Stimulated activated CD8-positive, alpha-beta memory T cell treated with anti-CD3 and anti-CD28 coated beads, Interleukin-4, amount 100 ng/mL, for 24 hours (primary cell): ENCODE results near the gene UBE2J2.

Experiments used
- DNase-seq: peaks from one replicate; pipeline ENCODE4 v3.0.0-alpha.2; 2020; ENCODE audit warnings: low read depth

UBE2J2 gene

DNA sequence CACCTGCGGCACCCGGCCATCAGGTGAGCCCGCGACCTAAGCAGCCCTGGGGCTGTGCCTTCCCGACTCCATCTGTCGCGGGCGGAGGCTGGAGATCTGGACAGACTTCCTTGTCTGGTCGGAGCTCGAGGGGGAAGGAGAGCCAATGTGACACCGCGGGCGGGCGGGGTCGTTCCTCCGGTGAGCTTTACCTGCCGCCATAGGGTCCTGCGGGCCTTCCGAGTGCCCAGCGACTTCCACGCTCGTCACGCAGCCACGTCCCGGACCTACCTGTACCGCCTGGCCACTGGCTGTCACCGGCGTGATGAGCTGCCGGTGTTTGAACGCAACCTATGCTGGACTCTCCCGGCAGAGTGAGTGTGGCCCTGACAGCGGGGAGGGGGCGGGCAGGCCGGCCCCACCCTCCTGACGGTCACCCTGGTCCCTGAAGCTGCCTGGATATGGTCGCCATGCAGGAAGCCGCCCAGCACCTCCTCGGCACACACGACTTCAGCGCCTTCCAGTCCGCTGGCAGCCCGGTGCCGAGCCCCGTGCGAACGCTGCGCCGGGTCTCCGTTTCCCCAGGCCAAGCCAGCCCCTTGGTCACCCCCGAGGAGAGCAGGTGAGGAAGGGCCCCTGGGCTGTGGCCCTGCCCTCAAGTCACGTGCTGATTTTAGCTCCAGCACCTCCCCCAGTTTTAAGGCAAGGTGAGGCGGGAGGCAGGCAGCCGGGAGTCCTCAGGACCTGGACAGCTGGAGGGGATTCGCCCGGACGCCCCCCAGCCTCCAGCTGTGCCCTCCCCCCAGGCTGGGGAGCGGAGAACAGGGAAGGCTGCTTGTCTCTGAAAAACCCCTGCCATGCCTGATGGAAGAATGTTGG, 35.8 kb upstream of the UBE2J2 start:
- no peak for DNase-seq

DNA sequence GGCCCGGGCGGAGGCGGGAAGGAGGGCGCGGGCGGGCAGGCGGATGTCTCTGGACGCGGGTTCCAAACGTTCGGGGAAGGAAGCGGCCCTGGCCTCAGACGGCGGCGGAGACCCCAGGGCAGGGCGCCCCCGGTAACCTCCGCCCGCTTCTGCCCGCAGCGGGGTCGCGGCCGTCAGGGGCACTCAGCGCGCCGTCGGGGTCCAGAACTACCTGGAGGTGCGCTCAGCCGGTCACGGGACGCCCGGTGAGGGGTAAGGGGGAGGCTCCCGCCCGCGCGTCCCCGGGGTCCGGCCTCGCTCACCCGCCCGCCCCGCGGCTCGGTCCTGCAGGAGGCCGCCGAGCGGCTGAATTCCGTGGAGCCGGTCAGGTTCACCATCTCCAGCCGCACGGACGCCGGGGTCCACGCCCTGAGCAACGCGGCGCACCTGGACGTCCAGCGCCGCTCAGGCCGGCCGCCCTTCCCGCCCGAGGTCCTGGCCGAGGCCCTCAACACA, 35.1 kb upstream of the UBE2J2 start:
- no peak for DNase-seq

DNA sequence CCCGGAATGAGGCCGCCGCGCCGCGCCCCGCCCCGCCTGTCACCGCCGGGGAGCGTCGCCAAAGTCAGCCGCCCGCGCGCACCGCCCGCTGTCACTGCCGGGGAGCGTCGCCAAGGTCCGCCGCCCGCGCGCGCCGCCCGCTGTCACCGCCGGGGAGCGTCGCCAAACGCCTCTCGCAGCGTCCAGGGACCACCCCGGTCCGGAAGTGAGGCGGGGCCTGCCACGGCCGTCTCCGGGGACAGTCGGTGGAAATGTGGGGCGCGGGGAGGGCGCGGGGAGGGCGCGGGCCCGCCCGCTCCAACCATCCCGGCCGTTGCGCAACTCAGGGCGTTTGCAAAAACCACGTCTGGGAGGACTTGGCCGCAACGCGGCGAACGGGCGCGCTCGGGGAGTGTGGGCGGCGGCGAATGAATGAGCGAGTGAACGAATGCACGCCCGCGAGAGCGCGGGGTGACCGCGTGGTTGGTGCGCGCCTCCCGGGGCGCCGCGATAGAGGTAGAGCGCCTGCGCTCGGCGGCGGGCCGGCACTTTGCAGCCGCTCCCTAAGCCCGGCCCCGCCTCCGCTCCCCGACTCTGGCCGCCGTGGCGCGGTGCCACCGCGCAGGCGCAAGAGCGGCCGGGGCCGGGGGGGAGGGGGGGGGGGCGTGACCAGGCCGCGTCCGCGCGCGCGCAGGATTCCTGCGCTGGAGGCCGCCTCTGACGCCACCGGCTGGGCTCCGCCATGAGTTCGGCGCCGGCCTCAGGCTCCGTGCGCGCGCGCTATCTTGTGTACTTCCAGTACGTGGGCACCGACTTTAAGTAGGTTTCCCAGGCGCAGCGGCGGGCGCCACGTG, 34.5 kb upstream of the UBE2J2 start, which contains the start of the genes ACAP3 and PUSL1:
ACAP3 (minus strand) TSS at position 8 of the 833 bp plus-strand sequence. CDS start 115 bp downstream, outside the sequence.
PUSL1 (plus strand) TSS at position 675 of the 833 bp plus-strand sequence; CDS start at position 722, 47 bp downstream.
- peak; percentile 81 for DNase-seq

DNA sequence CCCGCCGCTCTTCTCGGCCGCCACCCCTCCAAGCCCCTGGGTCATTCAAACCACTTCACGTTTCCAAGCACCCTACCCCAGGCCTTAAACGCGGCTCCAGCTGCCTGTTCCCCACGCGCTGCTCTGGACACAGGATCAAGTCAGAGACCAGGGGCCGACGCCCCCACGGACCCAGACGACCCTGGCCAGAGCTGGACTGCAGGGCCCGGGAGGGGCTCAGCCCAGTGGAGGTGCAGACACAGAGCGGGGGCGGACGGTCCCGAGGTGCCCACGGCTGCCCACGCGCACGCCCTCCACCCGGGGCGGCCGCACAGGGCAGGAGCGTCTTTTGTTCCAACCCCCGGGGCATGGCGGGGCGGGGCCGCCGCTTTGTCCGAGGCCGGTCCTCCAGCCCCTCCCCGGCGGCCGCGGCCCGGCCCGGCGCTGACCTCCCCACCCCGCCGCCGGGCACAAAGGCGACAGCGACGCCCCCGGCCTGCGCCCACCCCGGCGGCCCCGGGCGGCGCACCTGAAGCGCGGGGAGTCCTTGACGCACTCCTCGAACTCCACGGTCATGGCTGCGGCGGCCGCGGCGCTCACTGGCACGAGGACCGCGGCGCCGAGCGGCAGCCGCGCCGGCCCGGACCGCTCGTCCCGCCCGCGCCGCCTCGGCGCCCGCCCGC, 33.7 kb upstream of the UBE2J2 start:
- no peak for DNase-seq

DNA sequence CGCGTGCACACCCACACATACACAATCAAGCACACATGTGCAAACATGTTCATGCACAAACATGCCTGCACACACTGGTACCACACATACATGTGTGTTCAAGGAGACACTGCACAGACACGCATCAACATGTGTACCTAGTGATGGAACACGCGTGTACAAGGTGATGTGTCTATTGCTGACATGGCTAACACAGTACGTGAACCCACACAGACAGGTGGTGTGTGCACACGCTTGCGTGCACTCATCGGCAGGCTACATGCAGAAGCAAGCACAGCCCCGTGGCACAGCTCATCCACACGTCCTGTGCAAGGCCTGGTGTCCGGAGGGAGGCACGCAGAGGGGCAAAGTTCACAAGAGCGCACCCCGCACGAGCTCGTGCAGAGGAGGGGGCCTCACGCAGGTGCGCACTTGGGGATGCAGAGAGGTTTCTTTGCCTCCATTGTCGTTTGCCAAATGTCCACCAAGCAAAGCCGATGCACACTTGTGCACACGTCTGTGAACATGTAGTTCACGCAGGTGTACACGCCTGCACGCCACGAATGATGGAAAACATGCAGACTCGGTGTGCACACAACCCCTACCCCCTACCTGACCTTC, 33.1 kb upstream of the UBE2J2 start:
- no peak for DNase-seq

DNA sequence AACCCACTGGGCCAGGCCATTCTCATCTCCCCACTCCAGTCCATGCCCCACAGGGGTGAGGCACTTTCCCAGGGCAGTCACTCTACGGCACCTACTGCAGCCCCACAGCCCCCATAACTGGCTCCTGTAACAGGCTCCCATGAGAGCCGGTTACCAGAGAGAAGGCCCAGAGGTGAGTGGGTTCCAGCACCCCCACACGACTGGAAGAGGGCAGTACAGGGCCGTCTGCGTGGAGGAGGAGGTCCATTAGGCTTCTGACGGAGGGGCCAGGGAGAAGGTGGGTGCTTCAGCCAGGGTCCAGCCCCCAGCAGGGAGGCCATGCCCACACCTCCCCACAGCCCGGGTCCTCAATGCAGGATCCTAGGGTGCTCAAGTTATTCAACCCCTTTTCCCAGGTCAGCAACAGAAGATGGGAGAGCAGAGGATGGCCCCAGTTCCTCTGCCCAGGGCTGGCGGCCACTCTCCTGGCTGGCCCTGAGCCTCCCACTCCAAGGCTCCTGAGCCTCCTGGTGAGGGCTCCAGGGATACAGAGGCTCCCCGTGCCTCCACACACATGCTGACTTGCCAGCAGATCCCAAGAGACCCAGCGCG, 32.5 kb upstream of the UBE2J2 start:
- DNase-seq: no peak

DNA sequence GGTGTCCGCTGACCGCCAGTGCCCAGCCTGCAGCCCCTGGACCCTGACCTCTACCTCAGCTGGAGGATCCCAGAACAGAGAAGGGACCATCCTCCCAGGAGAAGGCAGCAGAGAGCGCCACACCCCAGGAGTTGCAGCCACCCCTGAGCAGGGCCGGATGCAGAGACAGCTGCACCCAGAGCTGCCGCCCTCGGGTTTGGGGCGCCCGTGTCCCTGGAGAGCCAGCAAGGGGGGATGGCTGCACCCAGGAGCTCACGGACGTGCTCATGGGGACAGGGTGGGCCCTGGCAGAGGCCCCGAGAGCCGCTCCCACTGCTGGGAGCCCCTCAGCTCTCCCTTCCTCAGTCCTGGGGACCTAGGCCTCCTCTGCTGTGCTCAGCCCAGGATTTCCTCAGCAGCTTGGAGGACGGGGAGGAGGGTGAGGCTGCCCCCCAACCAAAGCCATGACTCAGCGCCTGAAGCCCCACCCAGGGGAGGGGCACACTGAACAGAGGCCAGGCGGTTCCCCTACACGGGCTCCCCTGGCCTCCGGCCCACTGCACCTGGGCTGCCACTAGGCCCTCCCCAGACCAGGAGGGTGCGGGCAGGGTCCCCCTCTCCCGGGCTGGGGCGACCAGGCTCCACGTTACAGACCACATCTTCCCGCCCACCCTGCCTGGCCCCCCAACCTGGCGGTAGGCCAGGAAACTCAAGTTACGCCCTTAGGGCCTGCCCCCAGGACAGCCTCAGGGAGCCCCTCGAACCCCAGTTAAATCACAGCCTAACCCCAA, 31.8 kb upstream of the UBE2J2 start:
- DNase-seq: peak; percentile 66

DNA sequence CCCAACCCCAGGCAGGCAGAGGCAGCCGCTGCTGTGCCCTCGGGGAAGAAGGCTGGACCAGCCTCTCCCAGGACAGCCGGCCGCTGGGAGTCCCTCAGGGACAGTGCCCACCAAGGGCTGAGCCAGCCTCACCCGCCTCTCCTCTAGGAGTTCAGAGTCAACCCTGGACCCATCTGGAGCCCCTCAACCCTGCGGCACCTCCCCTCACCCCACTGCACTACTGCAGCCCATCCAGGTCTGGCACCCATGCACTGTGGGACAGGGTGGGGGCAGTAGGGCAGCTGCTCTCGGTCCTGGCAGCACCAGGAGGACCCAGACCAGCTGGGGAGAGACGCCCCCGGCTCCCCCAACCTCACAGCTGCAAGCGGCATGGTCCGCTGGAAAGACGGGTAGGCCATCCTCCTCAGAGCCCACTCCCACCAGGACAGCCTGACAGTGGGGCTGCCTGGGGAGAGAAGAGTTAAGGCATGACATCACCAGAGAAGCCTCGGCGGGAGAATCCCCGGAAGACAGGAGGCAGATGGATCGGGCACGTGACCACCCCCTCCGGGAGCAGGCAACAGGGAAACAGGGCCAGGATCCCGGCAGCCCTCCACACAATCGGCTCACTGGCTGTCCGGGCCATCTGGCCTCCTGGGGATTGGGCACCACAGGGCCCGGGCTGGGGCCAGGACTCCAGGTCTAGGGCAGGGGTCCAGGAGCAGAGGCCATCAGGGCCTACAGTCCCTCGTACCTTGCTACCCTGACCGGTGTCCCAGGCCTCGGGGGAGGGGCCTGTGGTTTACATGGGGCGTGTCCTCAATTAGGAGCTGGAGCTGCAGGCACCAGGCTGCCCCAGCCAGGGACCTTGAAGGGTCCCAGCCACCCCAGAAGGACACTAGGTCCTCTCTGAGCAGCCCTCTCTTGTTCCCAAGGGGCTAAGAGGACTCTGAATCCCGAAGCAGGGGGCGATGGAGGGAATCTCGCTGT, 31.0 kb upstream of the UBE2J2 start:
- DNase-seq: no peak

DNA sequence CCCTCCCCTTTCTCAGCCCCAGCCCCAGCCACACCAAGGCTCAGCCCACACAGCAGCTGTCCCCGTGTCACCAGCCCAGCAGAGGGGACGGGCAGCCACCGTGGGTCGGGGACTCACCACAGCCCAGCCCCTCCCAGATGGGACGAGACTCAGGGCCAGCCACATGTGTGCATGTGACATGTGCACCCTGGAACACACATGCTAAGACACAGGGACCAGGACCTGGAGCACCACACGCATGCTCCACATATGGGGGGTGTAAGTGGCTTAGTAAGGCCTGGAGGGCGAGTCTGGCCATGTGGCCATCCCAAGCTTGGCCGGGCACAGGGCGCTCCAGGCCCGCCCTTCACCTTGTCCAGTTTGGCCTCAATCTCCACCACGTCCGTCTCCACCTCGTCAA, 30.1 kb upstream of the UBE2J2 start:
- DNase-seq: no peak

DNA sequence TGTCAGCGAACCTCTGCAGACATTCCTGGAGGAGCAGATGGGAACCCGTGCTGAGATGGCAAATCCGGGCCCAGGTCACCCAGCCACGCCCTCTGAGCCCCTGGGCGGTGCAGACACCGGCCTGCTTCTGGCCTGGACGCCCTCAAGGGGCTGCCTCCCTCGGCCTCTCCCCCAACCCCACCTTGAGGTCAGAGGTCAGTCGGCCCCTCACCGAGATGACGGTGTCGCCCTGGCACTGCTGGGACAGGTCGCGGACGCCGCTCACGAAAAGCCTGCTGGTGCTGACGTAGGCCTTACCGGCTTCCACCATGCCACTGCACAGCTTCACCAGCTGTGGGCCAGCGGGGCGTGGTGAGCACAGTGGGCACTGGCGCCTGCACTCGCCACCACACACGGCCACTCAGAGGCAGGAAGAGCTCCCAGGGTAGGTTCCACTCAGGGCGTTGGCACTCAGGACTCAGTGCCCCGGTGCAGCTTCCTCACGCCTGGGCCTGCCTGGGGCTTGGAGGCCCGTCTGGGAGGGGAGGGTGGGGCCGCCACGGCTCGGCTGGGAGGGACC, 29.4 kb upstream of the UBE2J2 start:
- no peak for DNase-seq

DNA sequence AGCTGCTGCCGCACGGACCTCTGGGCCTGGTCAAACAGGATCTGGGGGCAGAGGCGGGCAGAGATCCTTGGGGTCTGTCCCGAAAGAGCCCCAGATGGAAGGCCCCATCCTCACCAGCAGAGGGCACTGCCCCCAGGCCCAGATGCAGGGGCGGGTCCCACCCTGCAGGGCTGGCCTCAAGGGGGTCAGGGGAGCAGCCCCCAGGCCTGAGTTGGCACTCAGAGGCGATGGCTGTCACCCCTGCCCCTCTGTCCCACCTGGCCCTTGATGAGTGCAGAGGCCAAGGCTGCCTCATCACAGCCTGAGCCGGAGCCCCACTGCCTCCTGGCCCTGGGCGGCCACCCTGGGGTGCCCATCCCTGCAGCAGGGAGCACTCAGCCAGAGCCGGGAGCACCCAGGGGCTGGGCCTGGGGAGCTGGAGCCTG, 28.4 kb upstream of the UBE2J2 start:
- no peak for DNase-seq

DNA sequence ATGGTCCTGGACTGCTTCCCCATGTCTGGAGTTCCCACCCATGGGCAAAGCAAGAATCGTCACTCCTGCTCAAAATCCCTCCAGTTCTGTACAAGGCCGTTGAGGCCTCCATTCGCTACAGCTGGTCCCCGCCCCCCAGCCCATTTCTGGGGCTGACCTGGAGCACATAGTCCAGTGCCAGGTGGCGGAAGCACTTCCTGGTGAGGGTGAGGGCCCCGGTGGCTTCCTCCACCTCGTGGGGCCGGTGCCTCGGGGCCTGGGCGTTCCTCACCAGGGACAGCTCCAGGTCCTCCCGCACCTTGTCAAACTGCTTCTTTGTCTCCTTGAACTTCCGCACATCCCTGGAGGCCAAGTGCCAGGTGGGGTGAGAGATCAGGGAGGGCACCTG, 26.7 kb upstream of the UBE2J2 start:
- DNase-seq: no peak

DNA sequence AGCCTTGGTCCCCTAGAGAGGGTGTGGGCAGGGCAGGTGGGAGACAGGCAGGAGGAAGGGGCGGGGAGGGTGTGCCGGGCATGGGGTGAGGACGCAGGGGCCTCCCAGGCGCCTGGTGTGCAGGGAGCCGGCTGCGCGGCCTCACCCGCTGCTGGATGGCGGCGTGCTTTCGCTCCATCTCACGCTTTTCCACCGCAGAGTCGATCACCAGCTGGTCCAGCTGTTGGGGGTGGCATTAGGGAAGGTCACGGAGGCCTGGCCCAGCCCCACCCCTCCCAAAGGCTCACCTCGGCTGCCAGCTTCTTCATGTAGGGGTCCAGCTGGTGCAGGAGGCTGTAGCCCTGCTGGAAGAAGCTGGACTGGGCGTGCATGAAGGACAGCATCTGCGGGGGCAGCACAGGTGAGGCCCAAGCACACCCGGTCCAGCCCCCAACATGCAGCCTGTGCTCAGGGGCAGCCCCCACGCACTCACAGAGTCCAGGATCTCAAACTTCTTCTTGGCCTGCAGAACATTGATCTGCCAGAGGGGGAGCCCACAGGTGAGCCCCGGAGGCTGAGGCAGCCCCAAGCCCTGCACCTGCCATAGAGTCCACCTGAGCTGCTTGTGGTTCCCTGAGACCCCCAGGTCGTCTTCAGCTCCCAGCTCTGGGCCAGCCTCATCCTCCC, 26.2 kb upstream of the UBE2J2 start:
- no peak for DNase-seq

DNA sequence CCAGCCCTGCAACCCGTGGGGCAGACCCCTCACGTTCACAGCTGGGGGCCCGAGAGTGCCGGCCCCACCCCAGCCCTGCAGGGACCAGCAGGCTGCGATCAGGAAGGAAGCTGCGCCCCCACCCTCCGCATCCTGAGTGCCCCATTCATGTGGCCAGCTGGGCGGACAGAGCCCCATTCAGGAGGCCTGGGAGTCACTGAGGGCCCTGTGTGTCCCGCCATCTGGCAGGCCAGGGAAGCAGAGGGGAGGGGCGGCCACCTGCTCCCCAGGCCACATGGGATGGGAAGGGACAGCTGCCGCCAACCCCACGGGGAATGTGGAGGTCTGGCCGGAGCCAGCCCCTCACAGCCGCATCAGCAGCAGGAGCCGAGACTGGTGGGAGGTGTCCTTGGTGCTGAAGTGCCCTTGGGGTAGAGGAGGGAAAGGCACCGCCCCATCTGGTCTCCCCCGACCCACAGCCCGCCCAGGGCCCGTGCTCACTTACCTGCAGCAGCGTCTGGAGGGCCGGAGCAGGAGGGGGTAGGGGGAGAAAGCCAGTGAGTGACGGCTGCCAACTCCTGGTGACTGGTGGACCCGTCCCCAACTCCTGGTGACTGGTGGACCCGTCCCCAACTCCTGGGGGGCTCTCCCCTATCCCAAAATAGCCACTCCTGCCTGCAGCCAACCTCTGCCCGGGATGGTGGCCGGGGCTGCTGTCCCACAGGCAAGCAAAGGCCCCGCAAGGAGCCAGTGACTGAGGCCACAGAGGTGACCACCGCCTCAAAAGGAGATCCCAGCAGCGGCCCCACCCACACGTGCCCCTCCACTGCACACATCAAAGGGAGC, 25.4 kb upstream of the UBE2J2 start:
- no peak for DNase-seq

DNA sequence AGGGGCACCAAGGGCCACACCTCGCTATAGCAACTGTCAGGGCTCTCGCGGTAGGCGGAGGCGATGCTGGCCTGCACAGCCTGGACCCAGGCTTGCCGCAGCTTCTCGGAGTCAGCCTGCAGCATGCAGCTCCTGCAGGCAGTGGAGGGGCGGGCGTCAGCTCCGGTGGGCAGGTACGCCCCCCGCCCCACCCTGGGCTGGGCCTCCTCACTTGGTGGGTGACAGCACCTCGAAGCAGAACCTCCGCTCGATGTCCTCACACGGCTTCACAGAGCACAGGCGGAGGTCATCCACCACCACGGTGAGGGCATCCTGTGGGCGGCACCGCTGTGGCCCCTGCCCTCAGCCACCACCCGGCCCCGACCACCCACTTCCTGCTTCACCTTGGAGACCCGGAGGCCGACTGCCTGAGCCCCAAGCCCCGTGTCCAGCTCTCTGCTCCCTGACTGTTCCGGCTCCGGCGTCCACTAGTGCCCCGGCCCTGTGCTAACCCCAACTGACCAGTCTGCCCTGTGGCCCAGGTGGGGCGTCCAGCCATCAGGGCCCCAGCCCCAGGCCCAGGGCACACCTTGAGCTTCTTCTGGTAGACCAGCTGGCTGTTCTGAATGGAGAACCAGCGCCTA, 24.3 kb upstream of the UBE2J2 start:
- no peak for DNase-seq

DNA sequence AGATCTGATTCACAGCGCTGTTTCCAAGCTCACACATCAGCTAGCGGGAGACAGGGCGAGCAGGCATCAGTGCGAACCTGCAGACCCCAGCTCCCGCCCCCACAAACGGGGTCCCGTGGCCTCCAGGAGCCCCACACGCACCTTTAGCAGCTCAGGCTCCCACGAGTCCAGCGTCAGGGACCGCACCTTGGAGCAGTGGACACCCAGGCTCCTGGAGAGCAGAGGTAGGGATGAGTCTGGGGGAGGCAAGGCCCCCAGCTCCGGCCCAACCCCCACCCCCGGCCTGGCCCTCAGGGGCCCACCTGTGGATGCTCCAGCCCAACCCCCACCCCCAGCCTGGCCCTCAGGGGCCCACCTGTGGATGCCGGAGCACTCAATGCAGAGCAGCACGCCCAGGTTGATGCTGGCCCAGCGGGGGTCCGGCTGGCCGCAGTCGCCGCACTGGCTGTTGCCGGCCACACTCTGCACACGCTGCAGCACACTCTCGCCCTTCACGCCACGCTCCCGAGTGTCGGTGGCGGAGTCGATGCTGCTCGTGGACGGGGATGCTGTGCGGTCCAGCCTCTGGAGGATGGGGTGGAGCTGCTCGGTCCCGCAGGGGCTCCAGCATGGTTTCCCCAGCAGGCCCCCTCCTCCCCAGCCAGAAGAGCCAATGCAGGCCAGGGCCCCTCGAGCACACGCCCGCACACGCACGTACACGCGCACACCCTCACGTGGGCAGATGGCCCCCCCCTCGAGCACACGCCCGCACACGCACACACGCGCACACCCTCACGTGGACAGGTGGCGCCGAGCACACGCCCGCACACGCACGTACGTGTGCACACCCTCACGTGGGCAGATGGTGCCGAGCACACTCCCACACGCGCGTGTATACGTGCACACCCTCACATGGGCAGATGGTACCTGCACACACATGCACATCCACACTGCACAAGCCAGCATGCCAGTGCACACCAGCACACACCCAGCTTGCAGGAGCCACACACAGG, 22.7 kb upstream of the UBE2J2 start:
- no peak for DNase-seq
